Gastrocnemius medialis (tissue), 4 donors: Measurements from ENCODE around the gene NUBPL. TPM values are rescaled to one million over a fixed set of nuclear protein-coding genes. Genes with fewer than 3 reads are reported as not detected.

ENCODE experiments used
- ATAC-seq, 2 donors: fragments of 150-250 bp; one replicate each; pipeline ENCODE4 v1.9.1; 2016
- DNase-seq, 2 donors: peaks; one replicate each; pipeline ENCODE4 v3.0.0-alpha.2; 2019
- H3K27ac ChIP-seq, 4 donors: fragments of 200-600 bp; sonication (generic); 1 replicate in 1 of 4; 2 replicates in 3 of 4; pipeline ENCODE4 v1.5.1; 2016 to 2018; ENCODE audit warnings: mild to moderate bottlenecking in 2 of 4, moderate library complexity in 1 of 4
- H3K27me3 ChIP-seq, 3 donors: fragments of 200-600 bp; sonication (generic) in 2 of 3; 1 replicate in 1 of 3; 2 replicates in 2 of 3; pipeline versions ENCODE4 v1.5.1 to v1.6.0; 2016 to 2019; ENCODE audit warnings: mild to moderate bottlenecking in 1 of 3, moderate library complexity in 1 of 3
- H3K36me3 ChIP-seq, 2 donors: fragments of 200-600 bp; sonication (generic) in 1 of 2; one replicate each; pipeline ENCODE4 v1.5.1; 2017 to 2018
- H3K4me1 ChIP-seq, 2 donors: fragments of 200-600 bp; sonication (generic) in 1 of 2; one replicate each; pipeline ENCODE4 v1.5.1; 2016 to 2017; ENCODE audit warnings: mild to moderate bottlenecking in 2 of 2
- H3K4me3 ChIP-seq, 4 donors: fragments of 200-600 bp; sonication (generic) in 3 of 4; 1 replicate in 1 of 4; 2 replicates in 3 of 4; pipeline ENCODE4 v1.5.1; 2016 to 2019; ENCODE audit warnings: mild to moderate bottlenecking in 2 of 4
- H3K9me3 ChIP-seq, 3 donors: fragments of 200-600 bp; sonication (generic) in 2 of 3; 1 replicate in 1 of 3; 2 replicates in 2 of 3; pipeline ENCODE4 v1.5.1; 2016 to 2019
- POLR2A ChIP-seq, 2 donors: fragments of 450-650 bp; IDR thresholded peaks; one replicate each; pipeline ENCODE4 v1.6.1; 2017; ENCODE audit warnings: antibody characterized with exemption in 2 of 2, mild to moderate bottlenecking in 2 of 2, moderate library complexity in 2 of 2
- in situ Hi-C, 4 donors: fragments of 200-750 bp; cut with MboI; loops; one replicate each; pipeline versions ENCODE4 v1.15.0 to v1.8.0; 2017; ENCODE audit warnings: low sequenced_read_pairs in 4 of 4
- intact Hi-C: fragments of 100-400 bp; cut with DNase I; formaldehyde crosslinking; loops from one replicate; pipeline ENCODE4 v1.15.1; 2023; ENCODE audit warnings: low total_unique reads
- total RNA-seq, 4 donors: library from RNA; depleted of rRNA; stranded (reverse); fragments of >200 nt; gene quantifications; one replicate each; pipeline versions ENCODE4 v1.1.0 to v1.2.3, GENCODE V29; 2016
- TF ChIP-seq, protein P1 (sequence below), 5 experiments: fragments of 450-650 bp in 3 of 5; fragments of 200-600 bp in 2 of 5; sonication (generic) in 2 of 5; IDR thresholded peaks in 4 of 5; conservative IDR thresholded peaks in 1 of 5; 1 replicate in 4 of 5; 2 replicates in 1 of 5; pipeline ENCODE4 v1.5.1; 2016 to 2019; ENCODE audit warnings: antibody characterized with exemption in 5 of 5, mild to moderate bottlenecking in 3 of 5, moderate library complexity in 3 of 5

Gene NUBPL
- total RNA-seq, 4 donors from 2014 or later: 4.5 to 12.3 (median 7.7) TPM

DNA sequence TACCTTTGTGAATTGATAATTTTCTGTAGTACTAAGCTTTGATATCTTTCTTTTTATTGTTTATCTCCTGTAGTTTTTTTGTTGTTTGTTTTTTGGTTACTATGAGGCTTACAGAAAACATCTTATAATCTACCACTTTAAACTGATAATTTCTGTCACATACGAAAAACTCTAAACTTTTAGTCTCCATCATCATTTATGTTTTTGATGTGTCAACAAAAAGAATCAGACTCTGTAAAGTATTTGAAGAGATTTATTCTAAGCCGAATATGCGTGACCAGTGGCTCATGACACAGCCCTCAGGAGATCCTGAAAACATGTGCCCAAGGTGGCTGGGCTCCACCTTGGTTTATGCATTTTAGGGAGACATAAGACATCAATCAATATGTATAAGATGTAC is 348.8 kb downstream of the NUBPL start:
- no peak overlapping the region for H3K27ac ChIP-seq
- DNase-seq (no peak), ATAC-seq (no peak)
- no peaks in the 10 kb centered on the region for H3K27me3 ChIP-seq
- H3K36me3 ChIP-seq: no peaks in the 10 kb centered on the region
- TF ChIP-seq, protein P1, sequence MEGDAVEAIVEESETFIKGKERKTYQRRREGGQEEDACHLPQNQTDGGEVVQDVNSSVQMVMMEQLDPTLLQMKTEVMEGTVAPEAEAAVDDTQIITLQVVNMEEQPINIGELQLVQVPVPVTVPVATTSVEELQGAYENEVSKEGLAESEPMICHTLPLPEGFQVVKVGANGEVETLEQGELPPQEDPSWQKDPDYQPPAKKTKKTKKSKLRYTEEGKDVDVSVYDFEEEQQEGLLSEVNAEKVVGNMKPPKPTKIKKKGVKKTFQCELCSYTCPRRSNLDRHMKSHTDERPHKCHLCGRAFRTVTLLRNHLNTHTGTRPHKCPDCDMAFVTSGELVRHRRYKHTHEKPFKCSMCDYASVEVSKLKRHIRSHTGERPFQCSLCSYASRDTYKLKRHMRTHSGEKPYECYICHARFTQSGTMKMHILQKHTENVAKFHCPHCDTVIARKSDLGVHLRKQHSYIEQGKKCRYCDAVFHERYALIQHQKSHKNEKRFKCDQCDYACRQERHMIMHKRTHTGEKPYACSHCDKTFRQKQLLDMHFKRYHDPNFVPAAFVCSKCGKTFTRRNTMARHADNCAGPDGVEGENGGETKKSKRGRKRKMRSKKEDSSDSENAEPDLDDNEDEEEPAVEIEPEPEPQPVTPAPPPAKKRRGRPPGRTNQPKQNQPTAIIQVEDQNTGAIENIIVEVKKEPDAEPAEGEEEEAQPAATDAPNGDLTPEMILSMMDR (IDR thresholded peaks at IDR 0.05 in 4 of 5, conservative IDR thresholded peaks at IDR 0.05 in 1 of 5): no peak
- TF ChIP-seq POLR2A (IDR thresholded peaks at IDR 0.05): no peak
- no peaks in the 10 kb centered on the region for H3K9me3 ChIP-seq
- intact Hi-C loops: no loop called here
- in situ Hi-C loops: no loop called here
- H3K4me1 ChIP-seq: no peaks in the 10 kb centered on the region
- no peak overlapping the region for H3K4me3 ChIP-seq

Other genes starting within 250 kb of the NUBPL start
- 10 to 100 TPM; 11.3 to 39.7 (median 19.3) TPM for gene HEATR5A, start 140.9 kb upstream of the NUBPL start, total RNA-seq
- 1 to 10 TPM; 4.0 to 7.8 (median 4.8) TPM for gene DTD2, start 103.9 kb upstream of the NUBPL start, total RNA-seq
- gene GPR33, start 73.4 kb upstream of the NUBPL start, total RNA-seq: not detected